H9 (cell line): ENCODE results near the gene TNNI3. TPM values are rescaled to one million over a fixed set of nuclear protein-coding genes. Genes with fewer than 3 reads are reported as not detected.

Experiments
- DNase-seq: peaks from one replicate; pipeline ENCODE4 v3.0.0-alpha.2; 2017
- H2AFZ ChIP-seq: one replicate; pipeline ENCODE4 v1.6.1; 2013; ENCODE audit warnings: mild to moderate bottlenecking, low read length, control low read depth, moderate library complexity
- H2AK5ac ChIP-seq: 2 replicates; pipeline ENCODE4 v1.6.1; 2013; ENCODE audit warnings: low read length, control low read depth, mixed read lengths; ENCODE audit not compliant: insufficient read length
- H2BK120ac ChIP-seq: one replicate; pipeline ENCODE4 v1.6.1; 2013; ENCODE audit warnings: low read depth, mild to moderate bottlenecking, low read length, control low read depth, inconsistent platforms; ENCODE audit not compliant: poor library complexity, severe bottlenecking
- H2BK12ac ChIP-seq: 2 replicates; pipeline ENCODE4 v1.6.1; 2013; ENCODE audit warnings: low read length, control low read depth, mixed read lengths, low read depth; ENCODE audit not compliant: insufficient read length
- H2BK15ac ChIP-seq: 2 replicates; pipeline ENCODE4 v1.6.1; 2013; ENCODE audit warnings: low read depth, low read length, control low read depth
- H2BK20ac ChIP-seq: one replicate; pipeline ENCODE4 v1.6.1; 2013; ENCODE audit warnings: low read depth, mild to moderate bottlenecking, low read length, control low read depth, inconsistent platforms; ENCODE audit not compliant: poor library complexity, severe bottlenecking
- H2BK5ac ChIP-seq: 2 replicates; pipeline ENCODE4 v1.6.1; 2013; ENCODE audit warnings: low read length, control low read depth, mixed read lengths; ENCODE audit not compliant: insufficient read length
- H3K14ac ChIP-seq: 2 replicates; pipeline ENCODE4 v1.6.1; 2013; ENCODE audit warnings: low read length, control low read depth; ENCODE audit not compliant: insufficient read depth
- H3K18ac ChIP-seq: 2 replicates; pipeline ENCODE4 v1.6.1; 2013; ENCODE audit warnings: low read depth, mild to moderate bottlenecking, mixed read lengths, low read length, control low read depth; ENCODE audit not compliant: insufficient read length
- H3K23ac ChIP-seq: 2 replicates; pipeline ENCODE4 v1.6.1; 2013; ENCODE audit warnings: low read length, control low read depth, mixed read lengths, low read depth; ENCODE audit not compliant: insufficient read length
- H3K23me2 ChIP-seq: 2 replicates; pipeline ENCODE4 v1.6.1; 2013; ENCODE audit warnings: low read depth, mild to moderate bottlenecking, mixed read lengths, low read length, control low read depth; ENCODE audit not compliant: insufficient read length, poor library complexity, severe bottlenecking
- H3K27ac ChIP-seq: 2 replicates; pipeline ENCODE4 v1.5.1; 2013; ENCODE audit warnings: low read length, control low read depth, mixed read lengths, low read depth; ENCODE audit not compliant: insufficient read length
- H3K27me3 ChIP-seq: 2 replicates; pipeline ENCODE4 v1.6.1; 2013; ENCODE audit warnings: low read length, control low read depth, inconsistent platforms; ENCODE audit not compliant: insufficient read depth
- H3K4ac ChIP-seq: 2 replicates; pipeline ENCODE4 v1.6.1; 2013; ENCODE audit warnings: low read depth, mild to moderate bottlenecking, control low read depth, inconsistent platforms, low read length, moderate library complexity
- H3K4me1 ChIP-seq: 2 replicates; pipeline ENCODE4 v1.6.1; 2013; ENCODE audit warnings: low read length, control low read depth, inconsistent platforms; ENCODE audit not compliant: insufficient read depth
- H3K4me2 ChIP-seq: 2 replicates; pipeline ENCODE4 v1.6.1; 2013; ENCODE audit warnings: low read length, control low read depth, mixed read lengths; ENCODE audit not compliant: insufficient read length, insufficient read depth
- H3K56ac ChIP-seq: 2 replicates; pipeline ENCODE4 v1.6.1; 2013; ENCODE audit warnings: low read depth, mild to moderate bottlenecking, mixed read lengths, low read length, control low read depth; ENCODE audit not compliant: insufficient read length
- H3K79me1 ChIP-seq: 2 replicates; pipeline ENCODE4 v1.6.1; 2013; ENCODE audit warnings: low read depth, mild to moderate bottlenecking, moderate library complexity, low read length, control low read depth, inconsistent platforms; ENCODE audit not compliant: insufficient read depth, poor library complexity, severe bottlenecking
- H3K79me2 ChIP-seq: 2 replicates; pipeline ENCODE4 v1.6.1; 2013; ENCODE audit warnings: low read length, control low read depth, inconsistent platforms; ENCODE audit not compliant: insufficient read depth
- H3K9ac ChIP-seq: 2 replicates; pipeline ENCODE4 v1.6.1; 2013; ENCODE audit warnings: low read length, control low read depth, mixed read lengths; ENCODE audit not compliant: insufficient read length; ENCODE audit errors: extremely low read depth
- H3K9me3 ChIP-seq: one replicate; pipeline ENCODE4 v1.6.1; 2013; ENCODE audit warnings: low read depth, low read length, inconsistent platforms; ENCODE audit not compliant: control insufficient read depth
- H3T11ph ChIP-seq: one replicate; pipeline ENCODE4 v1.6.1; 2013; ENCODE audit warnings: mild to moderate bottlenecking, low read length, control low read depth, inconsistent platforms
- H4K20me1 ChIP-seq: one replicate; pipeline ENCODE4 v1.6.1; 2013; ENCODE audit not compliant: control insufficient read depth, insufficient read length, insufficient read depth
- H4K5ac ChIP-seq: 2 replicates; pipeline ENCODE4 v1.6.1; 2013; ENCODE audit warnings: low read depth, mild to moderate bottlenecking, mixed read lengths, low read length, control low read depth; ENCODE audit not compliant: insufficient read length
- H4K8ac ChIP-seq: replicated peaks from 2 replicates; pipeline ENCODE4 v1.6.1; 2013; ENCODE audit warnings: low read length, control low read depth, mixed read lengths, low read depth; ENCODE audit not compliant: insufficient read length
- H4K91ac ChIP-seq: 2 replicates; pipeline ENCODE4 v1.6.1; 2013; ENCODE audit warnings: low read depth, mild to moderate bottlenecking, moderate library complexity, mixed read lengths, low read length, control low read depth; ENCODE audit not compliant: insufficient read length
- H3K27ac Mint-ChIP-seq, 3 experiments: 2 replicates in 2 of 3; 3 replicates in 1 of 3; pipeline ENCODE4 v1.8.0; 2020 to 2021; ENCODE audit warnings: mixed read lengths in 3 of 3, mild to moderate bottlenecking in 1 of 3, moderate library complexity in 1 of 3
- H3K27me3 Mint-ChIP-seq: 2 replicates; pipeline ENCODE4 v1.8.0; 2021; ENCODE audit warnings: low read depth, mild to moderate bottlenecking, moderate library complexity, mixed read lengths
- H3K36me3 Mint-ChIP-seq, 3 experiments: 2 replicates in 2 of 3; 3 replicates in 1 of 3; pipeline ENCODE4 v1.8.0; 2020 to 2021; ENCODE audit warnings: low read depth in 3 of 3, mixed read lengths in 3 of 3; ENCODE audit not compliant: insufficient read depth in 1 of 3
- H3K4me1 Mint-ChIP-seq, 2 experiments: 2 replicates each; pipeline ENCODE4 v1.8.0; 2020; ENCODE audit warnings: mixed read lengths in 2 of 2
- H3K4me3 Mint-ChIP-seq, 2 experiments: 2 replicates in 1 of 2; 3 replicates in 1 of 2; pipeline ENCODE4 v1.8.0; 2020 to 2021; ENCODE audit warnings: mild to moderate bottlenecking in 2 of 2, mixed read lengths in 2 of 2, moderate library complexity in 1 of 2
- H3K9me3 Mint-ChIP-seq, 2 experiments: 2 replicates in 1 of 2; 3 replicates in 1 of 2; pipeline ENCODE4 v1.8.0; 2020; ENCODE audit warnings: mild to moderate bottlenecking in 2 of 2, mixed read lengths in 2 of 2, moderate library complexity in 1 of 2
- CTCF ChIP-seq: fragments of 200-600 bp; sonication (generic); conservative IDR thresholded peaks from 3 replicates; pipeline ENCODE4 v1.8.0; 2021; ENCODE audit warnings: antibody characterized with exemption, mild to moderate bottlenecking
- WGBS: extraction: QIAGEN DNeasy Blood & Tissue Kit; methylation state at CpG from one replicate; pipeline ENCODE4 v1.1.7; 2013; ENCODE audit warnings: missing lambda C conversion rate, low lambda C conversion rate, mixed read lengths; ENCODE audit not compliant: insufficient read length; ENCODE audit errors: extremely low coverage; 5-methylcytosine and 5-hydroxymethylcytosine counted together
- total RNA-seq: library from RNA; stranded (reverse); gene quantifications from 2 replicates; pipeline ENCODE4 v1.2.1, GENCODE V29; 2021

The TNNI3 gene
- total RNA-seq, 1 experiment from 2014 or later, result 36.9 TPM

DNA sequence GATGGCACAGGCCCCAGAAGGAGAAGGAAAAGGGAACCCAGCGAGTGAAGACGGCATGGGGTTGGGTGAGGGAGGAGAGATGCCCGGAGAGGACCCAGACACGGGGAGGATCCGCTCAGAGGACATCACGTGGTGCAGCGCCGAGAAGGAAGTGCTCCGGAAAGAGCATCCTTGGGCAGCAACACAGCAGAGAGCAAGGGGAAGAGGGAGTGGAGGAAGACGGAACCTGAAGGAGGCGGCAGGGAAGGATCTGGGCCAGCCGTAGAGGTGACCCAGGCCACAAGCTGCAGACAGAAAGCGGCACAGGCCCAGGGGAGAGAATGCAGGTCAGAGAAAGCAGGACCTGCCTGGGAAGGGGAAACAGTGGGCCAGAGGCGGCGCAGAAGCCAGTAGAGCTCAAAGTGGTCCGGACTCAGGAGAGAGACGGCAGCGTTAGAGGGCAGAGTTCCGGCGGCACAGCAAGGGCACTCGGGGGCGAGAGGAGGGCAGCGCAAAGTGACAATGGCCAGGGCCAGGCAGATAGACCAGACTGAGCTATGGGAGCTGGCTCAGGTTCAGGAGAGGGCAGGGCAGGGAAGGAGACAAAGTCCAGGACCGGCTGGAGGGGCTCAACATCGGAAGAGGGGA lies 41.2 kb downstream of the TNNI3 start:
- Histone ChIP-seq H2BK5ac (no peak overlapping the region), H3K18ac (peak overlapping the region; percentile 15), H3K14ac (peak overlapping the region; percentile 62), H3T11ph (no peak overlapping the region), H3K9me3 (no peaks in the 10 kb centered on the region), H2BK15ac (no peak overlapping the region; the same call in 1 of the 2 replicates), H3K4me1 (no peaks in the 10 kb centered on the region), H4K20me1 (peaks cover 3% of the 10 kb centered on the region), H3K27ac (no peak overlapping the region), H3K4ac (no peak overlapping the region), H4K5ac (no peak overlapping the region), H2BK120ac (no peak overlapping the region), H3K27me3 (no peaks in the 10 kb centered on the region), H3K23me2 (peaks cover 15% of the 10 kb centered on the region), H3K79me2 (peaks cover 7% of the 10 kb centered on the region; the same call in 1 of the 2 replicates), H2BK20ac (no peak overlapping the region), H4K91ac (no peak overlapping the region), H2AK5ac (no peak overlapping the region), H3K56ac (no peak overlapping the region), H3K79me1 (peaks cover 5% of the 10 kb centered on the region), H3K9ac (peak overlapping the region; percentile 77), H2BK12ac (no peak overlapping the region), H2AFZ (no peak overlapping the region), H3K4me2 (peak overlapping the region; percentile 99), H3K23ac (no peak overlapping the region), H4K8ac (no peak overlapping the region)
- Mint-ChIP-seq H3K27ac (peak overlapping the region in 2 of 3 experiments; percentile 82 to 89; a peak in 5 of 7 replicates), H3K36me3 (no peaks in the 10 kb centered on the region), H3K27me3 (peaks cover 1% of the 10 kb centered on the region), H3K9me3 (no peaks in the 10 kb centered on the region), H3K4me3 (peak overlapping the region; percentile 92 to 94), H3K4me1 (peaks cover 21 to 30% of the 10 kb centered on the region in 2 experiments)
- DNase-seq, result no peak
- WGBS, result no CpG with 5 or more reads among the region's 25 CpGs
- TF ChIP-seq CTCF, result no peak
